ENCODE data around the gene TNKS1BP1. TPM values are rescaled to one million over a fixed set of nuclear protein-coding genes. Genes with fewer than 3 reads are reported as not detected.

The TNKS1BP1 gene
- total and polyA plus RNA-seq, 7 experiments from 2014 or later, result 2.8 to 22.0 (median 12.5) TPM

DNA sequence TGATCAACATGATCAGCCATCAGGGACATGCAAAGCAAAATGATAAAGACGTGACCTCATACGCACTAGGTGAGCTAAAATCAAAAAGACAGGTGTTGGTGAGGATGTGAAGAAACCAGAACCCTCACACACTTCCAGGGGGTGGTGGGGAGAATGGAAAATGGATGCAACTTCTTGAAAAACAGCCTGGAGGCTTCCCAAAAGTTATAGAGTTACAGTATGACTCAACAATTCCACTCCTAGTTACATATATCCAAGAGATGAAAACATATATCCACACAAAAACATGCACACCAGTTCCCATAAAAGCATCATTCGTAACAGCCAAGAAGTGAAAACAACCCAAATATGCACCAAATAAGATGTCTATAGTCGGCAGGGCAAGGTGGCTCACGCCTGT is 45.6 kb downstream of the TNKS1BP1 start:
- peaks cover 0 to 2% (median 0%) of the 10 kb centered on the region in 5 donors for H3K36me3 Mint-ChIP-seq
- CTCF ChIA-PET, result no interaction called here

DNA sequence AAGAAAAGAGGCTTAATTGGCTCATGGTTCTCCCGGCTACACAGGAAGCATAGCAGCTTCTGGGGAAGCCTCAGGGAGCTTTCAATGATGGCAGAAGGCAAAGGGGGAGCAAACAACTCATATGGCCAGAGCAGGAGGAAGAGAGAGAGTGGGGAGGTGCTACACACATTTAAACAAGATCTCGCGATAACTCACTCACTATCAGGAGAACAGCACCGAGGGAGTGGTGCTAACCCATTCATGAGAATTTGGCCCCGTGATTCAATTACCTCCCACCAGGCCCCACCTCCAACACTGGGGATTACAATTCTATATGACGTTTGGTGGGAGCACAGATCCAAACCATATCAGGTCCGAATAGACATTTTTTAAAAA is 46.0 kb downstream of the TNKS1BP1 start:
- Mint-ChIP-seq H3K4me3 (no peak overlapping the region), H3K36me3 (peaks cover 0 to 7% (median 0%) of the 10 kb centered on the region in 5 donors), H3K4me1 (peaks cover 4 to 6% (median 4%) of the 10 kb centered on the region in 7 donors), H3K9me3 (peaks cover 0 to 33% (median 9%) of the 10 kb centered on the region in 11 donors), H3K27me3 (peaks cover 13 to 39% (median 19%) of the 10 kb centered on the region in 5 donors), H3K27ac (no peak overlapping the region)
- Histone ChIP-seq H3K9me3 (ENCODE audit: control insufficient read depth in 2 of 3, low read length in 3 of 3) (peaks cover 0 to 4% (median 0%) of the 10 kb centered on the region in 3 experiments), H3K4me1 (ENCODE audit: control insufficient read depth in 2 of 2, insufficient read depth in 2 of 2, low read length in 2 of 2) (no peaks in the 10 kb centered on the region), H3K27me3 (ENCODE audit: control insufficient read depth in 2 of 2, insufficient read depth in 2 of 2, low read length in 2 of 2) (no peaks in the 10 kb centered on the region), H3K27ac (ENCODE audit: low read depth, low read length) (no peak overlapping the region), H3K4me3 (ENCODE audit: low read length) (no peak overlapping the region), H3K36me3 (ENCODE audit: control insufficient read depth in 2 of 3, insufficient read depth in 3 of 3, low read length in 3 of 3) (no peaks in the 10 kb centered on the region)
- intact Hi-C loops (cut with micrococcal nuclease), result no loop called here
- no peak for ATAC-seq
- no peak for DNase-seq
- CTCF ChIA-PET, result no interaction called here
- POLR2A ChIA-PET, result no interaction called here

More for the DNA sequence above, 45.6 kb downstream of the TNKS1BP1 start:
- H3K27me3 Mint-ChIP-seq, result peaks cover 13 to 36% (median 19%) of the 10 kb centered on the region in 5 donors
- H3K27ac Mint-ChIP-seq, result no peak overlapping the region
- peaks cover 4 to 6% (median 4%) of the 10 kb centered on the region in 7 donors for H3K4me1 Mint-ChIP-seq
- Histone ChIP-seq H3K27ac (ENCODE audit: low read depth, low read length) (no peak overlapping the region), H3K4me3 (ENCODE audit: low read length) (no peak overlapping the region), H3K9me3 (ENCODE audit: control insufficient read depth in 2 of 3, low read length in 3 of 3) (no peaks in the 10 kb centered on the region), H3K4me1 (ENCODE audit: control insufficient read depth in 2 of 2, insufficient read depth in 2 of 2, low read length in 2 of 2) (no peaks in the 10 kb centered on the region), H3K27me3 (ENCODE audit: control insufficient read depth in 2 of 2, insufficient read depth in 2 of 2, low read length in 2 of 2) (no peaks in the 10 kb centered on the region), H3K36me3 (ENCODE audit: control insufficient read depth in 2 of 3, insufficient read depth in 3 of 3, low read length in 3 of 3) (no peaks in the 10 kb centered on the region)
- peaks cover 0 to 29% (median 8%) of the 10 kb centered on the region in 11 donors for H3K9me3 Mint-ChIP-seq
- POLR2A ChIA-PET, result no interaction called here
- ATAC-seq, result no peak
- no peak for DNase-seq
- intact Hi-C loops (cut with micrococcal nuclease), result no loop called here
- H3K4me3 Mint-ChIP-seq, result no peak overlapping the region

DNA sequence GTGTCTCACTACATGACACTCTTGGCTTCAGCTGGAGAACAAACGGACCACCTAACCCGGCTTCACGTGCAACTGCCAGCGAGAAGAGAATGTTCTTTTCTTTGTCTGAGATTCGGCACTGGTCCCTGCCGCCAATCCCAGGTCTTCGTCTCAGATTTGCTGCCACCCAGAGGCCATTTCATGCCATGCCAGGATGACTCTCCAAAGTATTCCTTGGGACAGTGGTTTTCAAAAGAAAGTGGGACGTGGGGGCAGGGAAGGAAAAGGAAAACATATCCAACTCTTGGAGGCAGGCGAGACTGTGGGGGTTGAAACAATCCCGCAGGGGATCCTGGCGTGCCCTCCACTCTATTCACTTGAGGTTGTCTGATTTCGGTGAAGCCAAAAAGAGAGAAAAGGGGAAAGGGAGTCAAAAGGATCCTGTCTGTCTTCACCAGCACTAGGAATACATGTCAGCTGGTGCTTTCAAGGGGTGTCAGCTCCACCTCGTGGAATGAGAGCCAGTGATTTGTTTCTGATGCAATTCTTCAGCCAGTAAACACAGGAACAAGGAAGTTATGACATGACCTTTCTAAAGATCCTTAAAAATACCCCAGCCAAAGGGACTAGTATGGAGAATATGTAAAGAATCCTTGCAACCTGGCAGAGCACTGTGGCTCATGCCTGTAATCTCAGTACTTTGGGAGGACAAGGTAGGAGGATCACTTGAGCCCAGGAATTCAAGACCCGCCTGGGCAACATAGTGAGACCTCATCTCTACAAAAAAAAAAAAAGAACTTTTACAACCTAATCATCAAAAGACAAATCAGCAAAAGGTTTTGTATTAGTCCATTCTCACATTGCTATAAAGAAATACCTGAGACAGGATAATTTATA is 46.7 kb downstream of the TNKS1BP1 start:
- Histone ChIP-seq H3K27ac (ENCODE audit: low read depth, low read length) (no peak overlapping the region), H3K4me1 (ENCODE audit: control insufficient read depth in 2 of 2, insufficient read depth in 2 of 2, low read length in 2 of 2) (no peaks in the 10 kb centered on the region), H3K9me3 (ENCODE audit: control insufficient read depth in 2 of 3, low read length in 3 of 3) (peaks cover 0 to 10% (median 0%) of the 10 kb centered on the region in 3 experiments), H3K36me3 (ENCODE audit: control insufficient read depth in 2 of 3, insufficient read depth in 3 of 3, low read length in 3 of 3) (no peaks in the 10 kb centered on the region), H3K4me3 (ENCODE audit: low read length) (no peak overlapping the region), H3K27me3 (ENCODE audit: control insufficient read depth in 2 of 2, insufficient read depth in 2 of 2, low read length in 2 of 2) (no peaks in the 10 kb centered on the region)
- Mint-ChIP-seq H3K4me1 (peaks cover 4 to 6% (median 4%) of the 10 kb centered on the region in 7 donors), H3K36me3 (peaks cover 0 to 10% (median 0%) of the 10 kb centered on the region in 5 donors), H3K27ac (peak overlapping the region in 1 of 9 donors; percentile 76), H3K9me3 (peaks cover 3 to 39% (median 11%) of the 10 kb centered on the region in 11 donors), H3K4me3 (peak overlapping the region in 2 of 10 donors; percentile 5 to 51), H3K27me3 (peaks cover 16 to 45% (median 19%) of the 10 kb centered on the region in 5 donors)
- DNase-seq, result peak in 2 of 9 donors; percentile 4 to 32
- CTCF ChIA-PET, result no interaction called here
- intact Hi-C loops (cut with micrococcal nuclease), result no loop called here
- POLR2A ChIA-PET, result no interaction called here
- ATAC-seq, result no peak

DNA sequence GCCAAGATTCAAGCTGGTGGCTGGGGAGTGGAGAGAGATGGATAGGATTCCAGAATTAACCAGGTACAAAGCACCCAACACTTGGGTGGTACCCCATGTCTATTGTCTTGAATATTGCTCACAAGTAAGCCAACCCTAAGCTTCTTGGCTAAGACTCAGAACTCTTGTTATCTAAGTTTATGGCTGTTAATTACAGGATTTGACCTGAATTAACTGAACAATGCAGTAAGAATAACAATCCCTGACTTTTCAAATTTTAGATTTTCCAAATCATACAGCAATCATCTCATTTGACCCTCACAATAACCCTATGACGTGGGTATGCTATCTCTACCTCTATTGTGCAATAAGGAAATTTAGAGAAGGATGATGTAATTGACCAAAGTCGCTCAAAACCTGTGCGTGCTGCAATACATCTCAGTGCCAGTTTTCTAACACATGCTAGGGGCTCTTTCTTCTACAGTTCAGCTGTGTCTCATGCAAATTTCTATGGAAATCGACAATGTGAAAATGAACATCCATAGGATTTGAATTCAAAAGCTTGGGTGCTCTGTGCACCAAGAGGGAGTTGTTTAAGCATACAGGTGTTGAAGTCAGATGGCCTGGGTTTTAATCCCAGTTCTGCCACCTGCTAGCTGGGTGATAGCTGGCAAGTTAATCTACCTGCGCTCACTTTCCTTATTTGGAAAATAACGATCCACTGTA is 47.6 kb downstream of the TNKS1BP1 start:
- no peaks in the 10 kb centered on the region for H3K27me3 ChIP-seq (ENCODE audit: control insufficient read depth in 2 of 2, insufficient read depth in 2 of 2, low read length in 2 of 2)
- DNase-seq (no peak), ATAC-seq (no peak)
- H3K4me1 Mint-ChIP-seq, result peaks cover 4 to 6% (median 4%) of the 10 kb centered on the region in 7 donors
- POLR2A ChIA-PET, result no interaction called here
- H3K9me3 ChIP-seq (ENCODE audit: control insufficient read depth in 2 of 3, low read length in 3 of 3), result peaks cover 0 to 10% (median 0%) of the 10 kb centered on the region in 3 experiments
- intact Hi-C loops (cut with micrococcal nuclease), result no loop called here
- H3K4me3 Mint-ChIP-seq, result no peak overlapping the region
- H3K36me3 ChIP-seq (ENCODE audit: control insufficient read depth in 2 of 3, insufficient read depth in 3 of 3, low read length in 3 of 3), result no peaks in the 10 kb centered on the region
- no peak overlapping the region for H3K4me3 ChIP-seq (ENCODE audit: low read length)
- no peak overlapping the region for H3K27ac ChIP-seq (ENCODE audit: low read depth, low read length)
- no peaks in the 10 kb centered on the region for H3K4me1 ChIP-seq (ENCODE audit: control insufficient read depth in 2 of 2, insufficient read depth in 2 of 2, low read length in 2 of 2)
- H3K9me3 Mint-ChIP-seq, result peaks cover 3 to 34% (median 11%) of the 10 kb centered on the region in 11 donors
- peaks cover 0 to 10% (median 0%) of the 10 kb centered on the region in 5 donors for H3K36me3 Mint-ChIP-seq
- CTCF ChIA-PET, result no interaction called here
- no peak overlapping the region for H3K27ac Mint-ChIP-seq
- H3K27me3 Mint-ChIP-seq, result peaks cover 16 to 47% (median 19%) of the 10 kb centered on the region in 5 donors

DNA sequence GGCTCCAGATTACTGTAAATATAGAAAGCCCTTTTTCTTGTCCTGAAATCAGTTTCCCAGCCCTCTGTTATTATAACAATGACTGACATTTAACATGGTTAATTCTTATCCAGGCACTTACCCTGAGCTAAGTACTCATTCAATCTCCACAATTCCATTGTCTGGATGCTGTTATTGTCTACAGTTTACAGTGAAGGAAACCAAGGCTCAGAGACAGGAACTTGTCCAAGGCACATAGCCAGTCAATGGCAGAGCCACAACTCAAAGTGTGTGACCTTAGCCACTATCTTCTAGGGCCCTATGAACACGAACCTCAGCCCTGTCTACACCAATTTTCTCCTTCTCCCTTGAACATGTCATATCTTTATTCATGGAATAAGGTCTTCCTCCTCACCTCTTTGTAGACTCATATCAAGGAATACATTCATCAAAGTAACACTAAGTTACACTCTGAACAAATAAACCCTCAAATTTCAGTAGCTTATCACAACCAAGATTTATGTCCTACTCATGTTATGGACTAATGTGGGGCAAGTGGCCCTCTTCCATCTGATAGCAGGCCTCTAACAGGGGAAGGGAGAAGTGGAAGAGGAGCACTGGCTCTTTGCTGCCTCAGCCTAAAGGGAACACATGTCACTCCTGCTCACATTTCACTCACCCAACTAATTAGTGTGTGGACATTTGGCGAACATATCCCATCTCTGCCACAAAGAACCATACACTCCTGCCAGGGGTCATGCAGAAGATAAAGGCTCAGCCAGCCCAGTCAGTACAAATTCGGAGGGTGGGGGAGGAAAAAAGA is 48.4 kb downstream of the TNKS1BP1 start:
- no peak for DNase-seq
- no peaks in the 10 kb centered on the region for H3K4me1 ChIP-seq (ENCODE audit: control insufficient read depth in 2 of 2, insufficient read depth in 2 of 2, low read length in 2 of 2)
- H3K9me3 ChIP-seq (ENCODE audit: control insufficient read depth in 2 of 3, low read length in 3 of 3), result peaks cover 0 to 10% (median 0%) of the 10 kb centered on the region in 3 experiments
- Mint-ChIP-seq H3K4me3 (no peak overlapping the region), H3K9me3 (peaks cover 4 to 32% (median 7%) of the 10 kb centered on the region in 11 donors), H3K27me3 (peaks cover 16 to 52% (median 24%) of the 10 kb centered on the region in 5 donors), H3K36me3 (peaks cover 0 to 14% (median 0%) of the 10 kb centered on the region in 5 donors), H3K27ac (no peak overlapping the region), H3K4me1 (peaks cover 4 to 6% (median 4%) of the 10 kb centered on the region in 7 donors)
- H3K36me3 ChIP-seq (ENCODE audit: control insufficient read depth in 2 of 3, insufficient read depth in 3 of 3, low read length in 3 of 3), result no peaks in the 10 kb centered on the region
- no peak overlapping the region for H3K4me3 ChIP-seq (ENCODE audit: low read length)
- ATAC-seq, result no peak
- ChIA-PET CTCF (no interaction called here), POLR2A (no interaction called here)
- intact Hi-C loops (cut with micrococcal nuclease), result no loop called here
- H3K27me3 ChIP-seq (ENCODE audit: control insufficient read depth in 2 of 2, insufficient read depth in 2 of 2, low read length in 2 of 2), result no peaks in the 10 kb centered on the region
- no peak overlapping the region for H3K27ac ChIP-seq (ENCODE audit: low read depth, low read length)

DNA sequence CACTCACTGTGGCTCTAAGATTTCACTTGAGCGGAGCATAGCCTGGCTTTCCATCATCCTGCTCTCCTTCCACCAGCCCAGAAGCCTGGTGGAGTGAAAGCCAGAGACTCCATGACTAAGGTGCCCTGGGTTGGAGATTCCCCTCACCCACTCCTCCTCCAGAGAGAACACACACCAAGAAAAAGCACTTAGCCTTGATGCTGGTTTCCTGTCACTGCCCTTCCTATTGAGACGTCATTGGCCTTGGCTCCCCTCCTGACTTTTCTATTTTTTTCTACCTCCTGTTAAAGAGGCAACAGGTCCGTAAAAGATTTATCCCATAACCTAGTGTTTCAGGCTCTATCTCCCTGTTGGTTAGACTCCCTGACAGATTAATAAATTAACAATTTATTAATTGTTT is 49.2 kb downstream of the TNKS1BP1 start:
- Mint-ChIP-seq H3K4me3 (no peak overlapping the region), H3K36me3 (peaks cover 0 to 14% (median 0%) of the 10 kb centered on the region in 5 donors), H3K27ac (no peak overlapping the region), H3K9me3 (peaks cover 4 to 26% (median 6%) of the 10 kb centered on the region in 11 donors), H3K27me3 (peaks cover 16 to 52% (median 32%) of the 10 kb centered on the region in 5 donors), H3K4me1 (peaks cover 4 to 6% (median 4%) of the 10 kb centered on the region in 7 donors)
- no peak overlapping the region for H3K4me3 ChIP-seq (ENCODE audit: low read length)
- H3K4me1 ChIP-seq (ENCODE audit: control insufficient read depth in 2 of 2, insufficient read depth in 2 of 2, low read length in 2 of 2), result no peaks in the 10 kb centered on the region
- DNase-seq, result no peak
- intact Hi-C loops (cut with micrococcal nuclease), result no loop called here
- CTCF ChIA-PET, result no interaction called here
- H3K27ac ChIP-seq (ENCODE audit: low read depth, low read length), result no peak overlapping the region
- H3K9me3 ChIP-seq (ENCODE audit: control insufficient read depth in 2 of 3, low read length in 3 of 3), result peaks cover 0 to 10% (median 0%) of the 10 kb centered on the region in 3 experiments
- no peaks in the 10 kb centered on the region for H3K36me3 ChIP-seq (ENCODE audit: control insufficient read depth in 2 of 3, insufficient read depth in 3 of 3, low read length in 3 of 3)
- POLR2A ChIA-PET, result no interaction called here
- no peak for ATAC-seq
- no peaks in the 10 kb centered on the region for H3K27me3 ChIP-seq (ENCODE audit: control insufficient read depth in 2 of 2, insufficient read depth in 2 of 2, low read length in 2 of 2)
